IMR-90 (cell line): ENCODE results near the gene CDK13. TPM values are rescaled to one million over a fixed set of nuclear protein-coding genes. Genes with fewer than 3 reads are reported as not detected.

Source experiments
- ATAC-seq: fragments of 200-7000 bp; cut with Tn5 transposase; 2 replicates; pipeline ENCODE4 v1.9.1; 2020; ENCODE audit warnings: low read depth, mild to moderate bottlenecking, moderate library complexity
- BruUV-seq: library from RNA; stranded (reverse); fragments of 400-500 nt; replicated peaks from 2 replicates; lab custom pipeline; 2021; lab: Mats Ljungman, UMichigan
- CTCF ChIA-PET: fragments of 300-600 bp; formaldehyde crosslinking; extraction: SDS; loops from one replicate; lab custom pipeline; 2021; ENCODE audit warnings: antibody characterized with exemption; lab: Yijun Ruan, JAX
- POLR2A ChIA-PET: fragments of 300-600 bp; sonication (Branson Sonifier 250); formaldehyde crosslinking; loops from one replicate; lab custom pipeline; 2022; ENCODE audit warnings: antibody characterized with exemption; ENCODE audit not compliant: unreplicated experiment; lab: Charles Lee
- DNase-seq: peaks from one replicate; pipeline ENCODE4 v3.0.0; 2013
- H2AFZ ChIP-seq: replicated peaks from 2 replicates; pipeline ENCODE3; 2013; ENCODE audit warnings: low read length, mild to moderate bottlenecking; ENCODE audit not compliant: poor library complexity
- H2AK5ac ChIP-seq: 2 replicates; pipeline ENCODE4 v1.6.1; 2013; ENCODE audit warnings: low read depth, low read length, inconsistent platforms
- H2AK9ac ChIP-seq: replicated peaks from 2 replicates; pipeline ENCODE3; 2013; ENCODE audit warnings: mild to moderate bottlenecking, low read depth, low read length, moderate library complexity; ENCODE audit not compliant: poor library complexity
- H2BK120ac ChIP-seq: 2 replicates; pipeline ENCODE4 v1.6.1; 2013; ENCODE audit warnings: low read depth, low read length, inconsistent platforms
- H2BK15ac ChIP-seq: 3 replicates; pipeline ENCODE4 v1.6.1; 2013; ENCODE audit warnings: low read depth, low read length, inconsistent platforms
- H2BK20ac ChIP-seq: 2 replicates; pipeline ENCODE4 v1.6.1; 2013; ENCODE audit warnings: low read depth, mild to moderate bottlenecking, inconsistent platforms, low read length, moderate library complexity
- H2BK5ac ChIP-seq: 2 replicates; pipeline ENCODE4 v1.6.1; 2013; ENCODE audit warnings: mild to moderate bottlenecking, low read depth, low read length, inconsistent platforms; ENCODE audit not compliant: poor library complexity, severe bottlenecking
- H3K14ac ChIP-seq: replicated peaks from 2 replicates; pipeline ENCODE4 v1.6.1; 2013; ENCODE audit warnings: low read depth, low read length, inconsistent platforms
- H3K18ac ChIP-seq: 2 replicates; pipeline ENCODE4 v1.6.1; 2013; ENCODE audit warnings: low read depth, low read length, control low read depth
- H3K23ac ChIP-seq: 2 replicates; pipeline ENCODE4 v1.6.1; 2013; ENCODE audit warnings: low read depth, low read length, inconsistent platforms
- H3K27ac ChIP-seq: 2 replicates; pipeline ENCODE4 v1.5.1; 2013; ENCODE audit warnings: mild to moderate bottlenecking, control low read depth, low read length; ENCODE audit not compliant: insufficient read depth
- H3K27me3 ChIP-seq: 2 replicates; pipeline ENCODE4 v1.6.1; 2013; ENCODE audit warnings: low read length; ENCODE audit not compliant: control insufficient read depth, insufficient read depth
- H3K36me3 ChIP-seq: 2 replicates; pipeline ENCODE4 v1.6.1; 2013; ENCODE audit warnings: low read length, mixed read lengths; ENCODE audit not compliant: control insufficient read depth, insufficient read depth
- H3K4ac ChIP-seq: 2 replicates; pipeline ENCODE4 v1.6.1; 2013; ENCODE audit warnings: low read depth, low read length, inconsistent platforms
- H3K4me1 ChIP-seq: 2 replicates; pipeline ENCODE4 v1.6.1; 2013; ENCODE audit warnings: low read length, mixed read lengths; ENCODE audit not compliant: control insufficient read depth, insufficient read depth
- H3K4me2 ChIP-seq: 2 replicates; pipeline ENCODE4 v1.6.1; 2013; ENCODE audit warnings: low read depth, mild to moderate bottlenecking, control low read depth, low read length, moderate library complexity
- H3K4me3 ChIP-seq: 2 replicates; pipeline ENCODE4 v1.5.1; 2013; ENCODE audit warnings: low read depth, mild to moderate bottlenecking, control low read depth, low read length, moderate library complexity; ENCODE audit not compliant: insufficient read depth
- H3K56ac ChIP-seq: 2 replicates; pipeline ENCODE4 v1.6.1; 2013; ENCODE audit warnings: low read length, inconsistent platforms; ENCODE audit not compliant: insufficient read depth; ENCODE audit errors: extremely low read depth
- H3K79me1 ChIP-seq, 2 experiments: 2 replicates each; pipeline ENCODE4 v1.6.1; 2013; ENCODE audit warnings: low read length in 2 of 2, inconsistent platforms in 1 of 2, low read depth in 1 of 2
- H3K9ac ChIP-seq: 2 replicates; pipeline ENCODE4 v1.6.1; 2013; ENCODE audit warnings: low read depth, low read length, control low read depth
- H3K9me1 ChIP-seq: 2 replicates; pipeline ENCODE4 v1.6.1; 2013; ENCODE audit warnings: low read length, inconsistent platforms; ENCODE audit not compliant: insufficient read depth
- H3K9me3 ChIP-seq: 2 replicates; pipeline ENCODE4 v1.6.1; 2013; ENCODE audit warnings: low read length; ENCODE audit not compliant: control insufficient read depth, insufficient read depth
- H4K20me1 ChIP-seq: 2 replicates; pipeline ENCODE4 v1.6.1; 2013; ENCODE audit warnings: low read length, inconsistent platforms; ENCODE audit not compliant: insufficient read depth
- H4K5ac ChIP-seq: 2 replicates; pipeline ENCODE4 v1.6.1; 2013; ENCODE audit warnings: mild to moderate bottlenecking, low read depth, low read length, control low read depth
- H4K8ac ChIP-seq, 2 experiments: 2 replicates each; pipeline ENCODE4 v1.6.1; 2013; ENCODE audit warnings: low read depth in 2 of 2, low read length in 2 of 2, control low read depth in 1 of 2, inconsistent platforms in 1 of 2
- H4K91ac ChIP-seq: 2 replicates; pipeline ENCODE4 v1.6.1; 2013; ENCODE audit warnings: low read depth, low read length, inconsistent platforms; ENCODE audit not compliant: insufficient read depth
- CTCF ChIP-seq: conservative IDR thresholded peaks from 2 replicates; pipeline ENCODE4 v1.5.1; 2012; ENCODE audit warnings: mild to moderate bottlenecking, low read depth, low read length, improper control_type of control experiment
- MAZ ChIP-seq: IDR thresholded peaks from 2 replicates; pipeline ENCODE4 v1.6.1; 2012; ENCODE audit warnings: low read depth, mild to moderate bottlenecking, low read length, improper control_type of control experiment, moderate library complexity, borderline replicate concordance
- NFE2L2 ChIP-seq: fragments of 150-350 bp; IDR thresholded peaks from 2 replicates; pipeline ENCODE4 v1.6.1; 2016; ENCODE audit warnings: low read depth, mild to moderate bottlenecking, low read length
- POLR2A ChIP-seq: IDR thresholded peaks from 2 replicates; pipeline ENCODE4 v1.6.1; 2012; ENCODE audit warnings: mild to moderate bottlenecking, low read depth, low read length
- RFX5 ChIP-seq: IDR thresholded peaks from 2 replicates; pipeline ENCODE4 v1.8.0; 2012; ENCODE audit warnings: low read depth, mild to moderate bottlenecking, low read length, moderate library complexity
- WGBS, 2 experiments: methylation state at CpG; one replicate each; pipeline versions ENCODE4 v1.1.5 to v1.1.7; 2013; ENCODE audit warnings: missing lambda C conversion rate in 2 of 2; ENCODE audit not compliant: insufficient read length in 1 of 2; ENCODE audit errors: extremely low coverage in 2 of 2; 5-methylcytosine and 5-hydroxymethylcytosine counted together
- dilution Hi-C: fragments of 300-500 bp; cut with HindIII; formaldehyde crosslinking; loops from one replicate; pipeline ENCODE4 v1.14.3; 2018; ENCODE audit warnings: low sequenced_read_pairs; ENCODE audit not compliant: unreplicated experiment
- in situ Hi-C: fragments of 300-500 bp; cut with MboI; formaldehyde crosslinking; loops from 3 replicates; pipeline ENCODE4 v1.14.3; 2019; ENCODE audit warnings: low sequenced_read_pairs, inconsistent platforms, mixed read lengths
- intact Hi-C: fragments of 100-400 bp; cut with micrococcal nuclease; formaldehyde crosslinking; loops from 2 replicates; pipeline ENCODE4 v1.10.0; 2022
- polyA plus RNA-seq, 3 experiments: library from polyadenylated mRNA; depleted of rRNA; stranded (reverse); fragments of >200 nt; gene quantifications; 2 replicates each; pipeline ENCODE4 v1.2.3, GENCODE V29; 2012; ENCODE audit warnings: low replicate concordance in 1 of 3
- total RNA-seq: library from RNA; depleted of rRNA; stranded (reverse); fragments of >200 nt; gene quantifications from 2 replicates; pipeline ENCODE4 v1.2.3, GENCODE V29; 2012
- TF ChIP-seq, protein P1 (sequence below): fragments of 150-350 bp; IDR thresholded peaks from 2 replicates; pipeline ENCODE4 v1.6.1; 2017; ENCODE audit warnings: mild to moderate bottlenecking, antibody characterized with exemption, low read length, low read depth

Gene CDK13
- total and polyA plus RNA-seq, 2 of the 4 experiments (the other 2 are of a cell fraction), result 20.1 to 50.4 TPM

GRCh38 chr7:39969431-39969830, 19.4 kb downstream of the CDK13 start:
- Histone ChIP-seq H3K4ac (no peak overlapping the region), H2BK20ac (no peak overlapping the region), H2AFZ (no peak overlapping the region), H3K4me3 (no peak overlapping the region), H4K91ac (no peak overlapping the region), H2BK120ac (no peak overlapping the region), H2AK9ac (no peak overlapping the region), H3K9me3 (no peaks in the 10 kb centered on the region), H3K18ac (no peak overlapping the region; the same call in 1 of the 2 replicates), H2BK15ac (no peak overlapping the region), H3K9ac (no peak overlapping the region), H3K4me1 (peaks cover 14% of the 10 kb centered on the region), H4K5ac (no peak overlapping the region), H2BK5ac (peak overlapping the region; percentile 77), H3K23ac (no peak overlapping the region), H4K20me1 (peaks cover 73% of the 10 kb centered on the region), H2AK5ac (no peak overlapping the region), H3K9me1 (peaks cover 5% of the 10 kb centered on the region), H3K27ac (no peak overlapping the region), H3K56ac (no peak overlapping the region), H4K8ac (no peak overlapping the region), H3K14ac (no peak overlapping the region), H3K27me3 (no peaks in the 10 kb centered on the region), H3K4me2 (peak overlapping the region; percentile 69; the same call in 1 of the 2 replicates), H3K79me1 (peaks cover 3 to 58% of the 10 kb centered on the region in 2 experiments), H3K36me3 (no peaks in the 10 kb centered on the region)
- dilution Hi-C loops (no loop called here), intact Hi-C loops (no loop called here), in situ Hi-C loops (no loop called here)
- WGBS, 2 experiments, result no CpG with 5 or more reads among the region's 1 CpG
- ATAC-seq, result peak; percentile 81
- CTCF ChIA-PET, result interaction anchor here (0.6 kb wide), 1 partner anchor 1098 kb away, joined by 3 read pairs; no protein-coding TSS in a partner anchor
- TF ChIP-seq, protein P1, sequence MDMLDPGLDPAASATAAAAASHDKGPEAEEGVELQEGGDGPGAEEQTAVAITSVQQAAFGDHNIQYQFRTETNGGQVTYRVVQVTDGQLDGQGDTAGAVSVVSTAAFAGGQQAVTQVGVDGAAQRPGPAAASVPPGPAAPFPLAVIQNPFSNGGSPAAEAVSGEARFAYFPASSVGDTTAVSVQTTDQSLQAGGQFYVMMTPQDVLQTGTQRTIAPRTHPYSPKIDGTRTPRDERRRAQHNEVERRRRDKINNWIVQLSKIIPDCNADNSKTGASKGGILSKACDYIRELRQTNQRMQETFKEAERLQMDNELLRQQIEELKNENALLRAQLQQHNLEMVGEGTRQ, result no peak
- TF ChIP-seq RFX5 (no peak), POLR2A (no peak), CTCF (no peak), MAZ (no peak), NFE2L2 (no peak)
- POLR2A ChIA-PET, result no interaction called here
- no TSS peak for BruUV-seq
- peak; percentile 64 for DNase-seq
